Measurements from ENCODE around the gene COG8.

Gene COG8

GRCh38 chr16:69319826-69320739, 19.3 kb downstream of the COG8 start:
- in situ Hi-C loops (cut with MboI; ENCODE audit: low sequenced_read_pairs): no loop called here

GRCh38 chr16:69319381-69319780, 20.0 kb downstream of the COG8 start:
- in situ Hi-C loops (cut with MboI; ENCODE audit: low sequenced_read_pairs): no loop called here

- in situ Hi-C loops (cut with MboI; ENCODE audit: low sequenced_read_pairs): no loop called here
Observed at GRCh38 chr16:69318911-69319289, 20.5 kb downstream of the COG8 start.

- in situ Hi-C loops (cut with MboI; ENCODE audit: low sequenced_read_pairs): no loop called here
Observed at GRCh38 chr16:69318177-69318910, 21.0 kb downstream of the COG8 start.

GRCh38 chr16:69316595-69317034, 22.7 kb downstream of the COG8 start:
- in situ Hi-C loops (cut with MboI; ENCODE audit: low sequenced_read_pairs): no loop called here

GRCh38 chr16:69315486-69316311, 23.7 kb downstream of the COG8 start:
- in situ Hi-C loops (cut with MboI; ENCODE audit: low sequenced_read_pairs): no loop called here

- in situ Hi-C loops (cut with MboI; ENCODE audit: low sequenced_read_pairs): no loop called here
Observed at GRCh38 chr16:69314534-69314933, 24.8 kb downstream of the COG8 start.

- in situ Hi-C loops (cut with MboI; ENCODE audit: low sequenced_read_pairs): no loop called here
Observed at GRCh38 chr16:69313469-69313868, 25.9 kb downstream of the COG8 start.

GRCh38 chr16:69311533-69312387, 27.6 kb downstream of the COG8 start:
- in situ Hi-C loops (cut with MboI; ENCODE audit: low sequenced_read_pairs): no loop called here

GRCh38 chr16:69310653-69311532, 28.5 kb downstream of the COG8 start, which contains the start of gene VPS4A:
Gene VPS4A, plus strand, starts transcription at chr16:69311350. Its CDS starts 162 bp downstream, at chr16:69311512.
- in situ Hi-C loops (cut with MboI; ENCODE audit: low sequenced_read_pairs): no loop called here

GRCh38 chr16:69309316-69309715, 30.0 kb downstream of the COG8 start:
- in situ Hi-C loops (cut with MboI; ENCODE audit: low sequenced_read_pairs): no loop called here

GRCh38 chr16:69307856-69308255, 31.5 kb downstream of the COG8 start:
- in situ Hi-C loops (cut with MboI; ENCODE audit: low sequenced_read_pairs): no loop called here

- in situ Hi-C loops (cut with MboI; ENCODE audit: low sequenced_read_pairs): no loop called here
Observed at GRCh38 chr16:69307091-69307490, 32.3 kb downstream of the COG8 start.

- in situ Hi-C loops (cut with MboI; ENCODE audit: low sequenced_read_pairs): no loop called here
Observed at GRCh38 chr16:69306031-69306430, 33.3 kb downstream of the COG8 start.

GRCh38 chr16:69302301-69302700, 37.1 kb downstream of the COG8 start:
- in situ Hi-C loops (cut with MboI; ENCODE audit: low sequenced_read_pairs): no loop called here

GRCh38 chr16:69301861-69302260, 37.5 kb downstream of the COG8 start:
- in situ Hi-C loops (cut with MboI; ENCODE audit: low sequenced_read_pairs): no loop called here

GRCh38 chr16:69301187-69301586, 38.2 kb downstream of the COG8 start:
- in situ Hi-C loops (cut with MboI; ENCODE audit: low sequenced_read_pairs): no loop called here

GRCh38 chr16:69298261-69298660, 41.1 kb downstream of the COG8 start:
- in situ Hi-C loops (cut with MboI; ENCODE audit: low sequenced_read_pairs): loop anchor here (25.0 kb wide), 1 partner anchor 136 kb away; no protein-coding TSS in a partner anchor

- in situ Hi-C loops (cut with MboI; ENCODE audit: low sequenced_read_pairs): loop anchor here (25.0 kb wide), 1 partner anchor 134 kb away; no protein-coding TSS in a partner anchor
Observed at GRCh38 chr16:69296771-69297170, 42.6 kb downstream of the COG8 start.

Data from hTERT RPE-1 (cell line).